Activated naive CD4-positive, alpha-beta T cell treated with Interleukin-2 at 50 U/mL for 16 hours (primary cell): ENCODE results near the gene ZFYVE26.
"Not testable (repeated sequence)": the region's sequence is repeated elsewhere in the genome, so short reads cannot be mapped to it uniquely, and the experiment has no call there.

Source experiments
- DNase-seq: peaks from one replicate; pipeline ENCODE4 v3.0.0-alpha.2; 2020

Gene ZFYVE26

DNA sequence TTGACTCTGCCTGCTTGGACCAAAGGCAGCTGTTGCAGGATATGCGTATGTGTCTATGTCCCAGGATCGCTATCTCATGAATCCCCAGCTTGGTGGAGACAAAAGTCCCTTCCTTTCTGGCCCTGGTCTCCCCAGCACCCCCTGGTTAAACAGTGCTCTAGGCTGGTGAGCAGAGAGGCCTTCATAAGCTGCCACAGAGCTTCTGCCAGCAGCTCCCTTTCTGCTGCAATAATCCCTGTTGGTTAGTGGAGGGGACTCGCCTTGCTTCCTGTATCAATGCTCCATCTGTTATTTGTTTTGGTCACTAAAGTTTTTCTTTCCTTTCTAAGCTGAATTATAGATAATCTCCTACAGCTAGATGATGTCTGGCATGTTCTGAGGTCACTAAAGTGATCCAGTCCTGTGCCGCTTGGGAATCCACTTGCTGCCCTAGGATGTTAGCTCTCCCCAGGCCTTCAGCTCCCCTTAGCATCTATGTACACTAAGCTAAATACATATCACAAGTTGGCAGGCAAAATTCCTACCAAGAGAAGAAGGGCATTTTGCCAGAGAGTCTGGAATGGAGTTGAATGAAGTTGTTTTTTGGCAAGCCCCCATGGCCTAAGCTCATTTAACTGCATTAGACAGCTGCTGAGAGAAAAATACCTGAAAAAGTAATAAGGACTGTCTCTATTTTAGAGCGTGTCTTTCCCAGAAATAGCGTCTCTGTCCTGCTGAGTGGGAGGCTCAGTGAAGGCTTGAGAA is 66.9 kb downstream of the ZFYVE26 start:
- DNase-seq = no peak

DNA sequence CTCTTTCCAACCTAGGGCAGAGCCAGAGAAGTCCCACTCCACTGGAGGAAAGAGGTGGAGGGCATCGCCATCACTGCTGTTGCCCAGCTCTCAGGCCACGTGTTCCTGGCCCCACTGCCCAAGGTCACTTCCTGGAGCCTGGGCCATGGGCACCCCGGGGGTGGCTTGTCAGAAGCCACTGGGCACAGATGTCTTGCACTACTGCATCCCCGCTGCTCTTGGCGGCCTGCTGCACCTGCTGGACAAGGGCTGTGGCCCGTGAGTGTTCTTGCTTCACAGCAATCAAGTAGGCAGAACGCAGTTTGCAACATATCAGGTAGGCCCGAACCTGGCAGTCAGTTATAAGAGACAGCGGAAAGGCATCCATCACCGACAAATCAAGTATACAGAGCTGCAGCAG is 68.1 kb downstream of the ZFYVE26 start:
- DNase-seq = no peak

DNA sequence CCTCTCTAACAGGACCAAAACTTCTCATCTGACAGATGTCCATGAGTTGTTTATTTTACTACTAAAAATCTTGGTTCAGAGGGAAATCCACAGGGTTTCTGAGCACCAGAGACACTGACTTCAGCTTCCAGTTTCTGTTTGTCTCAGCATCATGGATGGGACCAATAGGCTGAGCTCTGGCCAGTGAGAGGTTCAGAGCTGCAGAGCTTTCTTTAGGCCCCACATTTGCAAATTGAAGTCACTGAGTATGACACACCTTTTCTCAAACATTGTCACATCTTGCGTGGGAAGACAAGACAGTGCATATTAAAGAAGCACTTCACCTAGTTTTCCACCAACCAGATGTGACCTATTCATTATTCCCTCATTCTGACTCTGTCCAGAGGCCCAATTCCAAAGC is 69.5 kb downstream of the ZFYVE26 start:
- no peak for DNase-seq

DNA sequence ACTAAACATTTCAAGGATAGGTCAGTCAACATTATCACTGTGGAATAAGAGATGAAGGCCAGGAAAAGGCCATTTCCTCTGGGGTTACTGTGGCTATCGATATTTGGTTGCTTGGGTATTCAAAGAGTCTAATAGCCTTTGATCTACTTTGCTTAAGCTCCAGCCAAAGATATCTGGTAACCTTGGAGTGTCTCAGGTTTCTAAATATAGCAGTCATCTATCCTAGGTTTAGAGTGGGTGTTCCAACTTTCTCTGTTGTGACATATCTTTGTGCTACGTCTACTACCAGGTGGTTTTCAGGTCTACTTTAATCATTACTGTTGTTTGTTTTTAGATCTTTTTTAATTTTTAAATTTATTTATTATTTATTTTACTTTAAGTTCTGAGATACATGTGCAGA is 72.3 kb downstream of the ZFYVE26 start:
- no peak for DNase-seq

DNA sequence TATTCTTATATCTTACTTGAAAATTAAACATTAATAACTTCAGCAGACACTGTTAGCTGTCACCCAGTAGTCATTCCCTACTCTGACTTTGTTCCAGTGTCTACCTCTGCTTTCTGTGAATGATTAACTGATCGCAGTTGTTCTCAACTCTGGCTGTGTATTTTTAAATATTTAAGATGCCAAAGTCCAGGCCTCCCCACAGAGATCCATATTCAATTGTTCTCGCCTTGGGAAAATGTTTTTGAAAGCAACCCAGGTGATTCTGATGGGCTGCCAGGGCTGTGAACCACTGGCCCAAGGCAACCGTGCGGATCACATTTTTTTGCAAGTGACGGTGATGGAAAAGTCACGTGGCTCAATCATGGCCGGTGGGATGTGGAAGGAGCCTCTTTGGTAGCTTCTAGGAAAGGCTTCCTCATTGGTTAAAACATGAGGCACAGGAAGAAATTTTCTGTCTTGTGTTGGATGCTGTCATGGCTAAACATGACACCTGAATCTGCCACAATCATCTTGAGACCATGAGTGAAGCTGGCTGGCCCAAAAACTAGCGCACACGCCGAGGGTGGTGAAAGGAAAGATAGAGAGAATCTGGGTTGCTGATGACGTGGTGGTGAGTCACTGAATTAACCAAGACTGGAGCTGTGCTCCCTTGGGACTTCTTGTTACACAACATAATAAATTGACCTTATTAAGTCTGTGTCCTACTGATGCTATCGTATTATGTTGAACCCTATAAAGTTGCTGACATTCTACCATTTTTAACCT is 77.5 kb downstream of the ZFYVE26 start:
- peak; percentile 23 for DNase-seq

DNA sequence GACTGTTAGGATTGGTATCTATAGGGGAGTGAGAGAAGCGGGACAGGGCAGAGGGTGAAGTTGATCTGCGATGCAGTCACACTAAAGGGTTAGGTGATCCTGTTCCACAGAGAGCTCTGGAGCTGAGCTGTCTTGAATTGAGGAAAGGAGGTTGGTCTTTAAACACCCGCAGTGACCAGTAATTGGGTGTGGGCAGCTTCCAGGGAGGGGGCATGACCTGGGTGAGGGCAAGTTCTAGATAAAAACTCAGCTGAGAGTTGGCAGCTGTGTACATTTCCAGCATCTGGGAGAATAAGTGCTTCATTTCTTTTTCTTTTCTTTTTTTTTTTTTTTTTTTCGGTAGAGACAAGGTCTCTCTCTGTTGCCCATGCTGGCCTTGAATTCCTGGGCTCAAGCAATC is 79.6 kb downstream of the ZFYVE26 start:
- no peak for DNase-seq

DNA sequence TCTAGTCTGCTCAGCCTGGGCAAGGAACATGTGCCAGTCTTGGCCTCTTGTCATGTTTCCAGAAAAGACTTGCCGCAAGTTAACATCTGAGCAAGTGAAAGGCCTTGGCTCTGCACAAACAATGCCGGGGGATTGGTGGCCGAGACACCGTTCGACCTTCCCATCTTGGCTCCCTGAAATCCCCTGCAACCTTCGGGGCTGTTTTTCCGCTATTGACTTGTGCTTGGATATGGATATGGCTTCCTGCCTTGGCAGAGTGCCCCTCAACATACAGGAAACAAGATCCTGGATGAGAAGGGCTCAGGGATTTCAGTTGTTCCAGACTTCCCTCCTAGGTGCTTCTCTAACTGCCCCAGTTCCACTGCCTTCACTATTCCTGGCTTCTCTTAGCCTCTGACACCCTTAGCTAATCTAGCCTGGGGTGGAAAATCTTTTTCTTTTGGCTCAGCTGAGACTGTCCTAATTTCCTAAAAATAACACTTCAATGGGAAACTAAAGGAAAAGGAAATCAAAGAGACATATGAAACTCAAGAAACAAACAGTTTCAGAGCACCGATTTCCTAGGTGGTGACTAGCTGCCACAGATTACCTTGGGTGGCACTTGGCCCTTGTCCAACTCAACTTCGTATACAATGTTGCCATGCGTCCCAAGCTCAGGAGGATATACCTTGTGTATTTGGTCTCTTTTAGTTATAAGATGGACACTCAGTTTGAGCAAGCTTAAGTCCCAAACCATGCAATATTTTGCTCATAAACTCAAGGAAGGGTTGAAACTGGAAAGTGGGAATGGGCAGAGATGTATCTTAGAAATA is 80.8 kb downstream of the ZFYVE26 start:
- DNase-seq = no peak

DNA sequence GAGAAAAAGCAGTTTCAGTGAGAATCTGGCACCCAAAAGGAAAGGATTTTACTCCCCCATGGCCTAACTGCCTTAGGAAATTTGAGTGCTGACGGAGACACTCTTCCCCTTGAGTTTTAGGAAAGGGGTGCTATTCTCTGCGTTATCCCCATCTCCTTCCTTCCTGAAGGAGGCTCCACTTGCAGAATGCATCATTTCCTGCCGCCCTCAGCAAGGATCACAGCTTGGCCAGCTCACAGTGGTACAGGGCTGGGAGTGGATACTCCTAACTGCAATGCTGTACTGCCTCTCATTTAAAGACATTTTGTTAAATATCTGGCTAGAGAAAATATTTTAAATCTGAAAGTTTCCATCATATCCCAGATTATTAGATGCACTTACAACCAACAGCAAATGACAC is 81.7 kb downstream of the ZFYVE26 start:
- no peak for DNase-seq

DNA sequence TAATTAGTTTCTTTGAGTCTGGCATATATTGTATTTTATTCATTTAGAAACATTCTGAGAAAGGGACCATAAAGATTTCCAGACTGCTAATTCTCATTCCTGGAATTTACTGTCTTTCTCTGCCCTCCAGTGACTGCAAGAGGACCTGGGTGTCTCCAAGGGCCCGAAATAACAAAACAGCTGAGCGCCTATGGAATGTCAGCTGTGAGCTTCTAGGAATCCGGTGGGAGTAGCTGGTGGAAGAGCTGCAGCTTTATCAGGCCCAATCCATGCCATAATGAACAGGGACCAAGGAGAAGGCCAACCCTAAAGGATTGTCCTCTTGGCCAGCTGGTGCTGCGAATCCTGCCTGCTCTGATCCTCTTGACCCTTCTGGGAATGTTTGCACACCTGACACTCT is 82.8 kb downstream of the ZFYVE26 start:
- no peak for DNase-seq

DNA sequence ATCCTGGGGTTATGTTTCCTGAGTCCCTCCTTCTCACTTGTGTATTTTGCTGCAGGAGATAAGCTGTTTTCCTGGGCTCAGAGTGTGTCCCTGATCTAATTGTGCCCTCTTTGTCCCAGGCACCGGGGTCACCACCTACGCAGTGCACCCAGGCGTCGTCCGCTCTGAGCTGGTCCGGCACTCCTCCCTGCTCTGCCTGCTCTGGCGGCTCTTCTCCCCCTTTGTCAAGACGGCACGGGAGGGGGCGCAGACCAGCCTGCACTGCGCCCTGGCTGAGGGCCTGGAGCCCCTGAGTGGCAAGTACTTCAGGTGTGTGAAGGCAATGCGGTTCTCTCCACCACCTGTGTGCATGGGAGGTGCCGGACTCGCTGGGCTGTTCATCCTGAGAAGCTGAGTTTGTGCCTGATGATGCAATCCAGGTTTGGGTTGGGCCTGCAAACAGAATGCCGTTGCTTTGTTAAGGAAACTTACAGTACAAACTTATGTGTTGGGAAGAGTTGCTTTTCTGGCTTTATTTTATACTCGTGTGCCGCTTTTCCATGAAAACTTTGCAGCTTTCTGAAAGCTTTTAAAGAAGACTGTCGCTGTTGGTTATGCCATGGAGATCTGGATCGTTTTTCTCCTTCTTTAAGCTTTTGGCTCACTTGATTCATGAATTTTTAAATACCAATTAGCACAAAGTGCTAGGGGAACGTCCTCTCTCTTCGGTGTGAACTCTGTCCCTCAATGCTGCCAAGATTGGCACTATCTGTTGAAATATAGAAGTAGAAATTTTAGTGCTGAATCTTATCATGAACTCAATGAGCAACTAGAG is 87.1 kb downstream of the ZFYVE26 start:
- DNase-seq = no peak

DNA sequence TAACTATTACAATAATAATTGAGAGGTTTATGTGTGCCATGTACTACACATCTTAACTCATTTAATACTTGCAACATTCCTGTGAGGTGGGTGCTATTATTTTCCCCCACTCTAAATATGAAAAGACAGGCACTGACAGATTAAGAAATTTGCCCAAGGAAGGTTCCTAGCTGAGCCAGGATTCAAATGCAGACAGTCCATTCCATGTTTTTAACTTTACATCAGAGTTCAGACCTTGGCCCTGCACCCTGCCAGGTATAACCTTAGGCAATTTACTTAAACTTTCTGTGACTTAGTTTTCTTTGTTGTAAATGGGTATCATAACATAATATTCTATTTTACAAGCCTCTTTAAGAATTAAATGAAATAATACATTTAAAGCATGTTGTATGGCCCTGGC is 88.1 kb downstream of the ZFYVE26 start:
- no peak for DNase-seq

DNA sequence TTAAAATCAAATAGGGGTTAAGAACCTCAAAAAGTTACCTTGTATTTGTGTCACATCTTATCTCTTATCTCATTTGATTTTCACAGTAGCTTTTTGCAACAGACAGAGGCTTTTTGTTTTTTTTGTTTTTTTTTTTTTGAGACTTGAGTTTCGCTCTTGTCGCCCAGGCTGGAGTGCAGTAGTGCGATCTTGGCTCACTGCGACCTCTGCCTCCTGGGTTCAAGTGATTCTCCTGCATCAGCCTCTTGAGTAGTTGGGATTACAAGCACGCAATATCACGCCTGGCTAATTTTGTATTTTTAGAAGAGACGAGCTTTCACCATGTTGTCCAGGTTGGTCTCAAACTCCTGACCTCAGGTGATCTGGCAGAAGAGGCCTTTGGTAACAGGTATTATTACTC is 89.0 kb downstream of the ZFYVE26 start:
- no peak for DNase-seq

DNA sequence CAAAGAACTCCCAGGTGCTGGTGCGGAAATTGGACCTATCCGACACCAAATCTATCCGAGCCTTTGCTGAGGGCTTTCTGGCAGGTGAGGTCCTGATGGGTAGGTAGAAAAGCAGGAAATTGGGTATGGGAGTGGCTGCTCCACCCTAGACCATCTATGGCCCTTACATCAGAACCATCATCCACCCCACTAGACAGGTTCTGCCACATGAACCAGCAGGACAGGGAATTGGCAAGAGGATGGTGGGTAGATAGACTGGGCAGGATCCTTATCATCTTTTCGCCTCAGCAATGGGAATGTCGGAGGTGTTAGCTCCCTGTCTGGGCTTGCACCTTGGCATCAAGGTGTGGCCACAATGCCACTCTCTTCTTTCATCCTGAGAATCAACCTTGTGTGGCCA is 91.2 kb downstream of the ZFYVE26 start:
- no peak for DNase-seq

DNA sequence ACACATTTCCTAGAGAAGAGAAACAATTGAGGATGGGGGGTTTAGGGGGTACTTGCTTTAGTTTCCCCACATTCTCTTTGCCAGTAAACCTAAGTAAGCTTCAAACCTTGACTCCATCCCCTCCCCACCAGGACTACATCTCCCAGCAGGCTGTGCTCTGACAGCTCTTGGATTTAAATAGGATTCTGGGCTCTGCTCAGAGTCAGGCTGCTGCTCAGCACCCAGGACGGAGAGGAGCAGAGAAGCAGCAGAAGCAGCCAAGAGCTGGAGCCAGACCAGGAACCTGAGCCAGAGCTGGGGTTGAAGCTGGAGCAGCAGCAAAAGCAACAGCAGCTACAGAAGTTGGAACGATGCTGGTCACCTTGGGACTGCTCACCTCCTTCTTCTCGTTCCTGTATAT is 94.1 kb downstream of the ZFYVE26 start:
- no peak for DNase-seq

DNA sequence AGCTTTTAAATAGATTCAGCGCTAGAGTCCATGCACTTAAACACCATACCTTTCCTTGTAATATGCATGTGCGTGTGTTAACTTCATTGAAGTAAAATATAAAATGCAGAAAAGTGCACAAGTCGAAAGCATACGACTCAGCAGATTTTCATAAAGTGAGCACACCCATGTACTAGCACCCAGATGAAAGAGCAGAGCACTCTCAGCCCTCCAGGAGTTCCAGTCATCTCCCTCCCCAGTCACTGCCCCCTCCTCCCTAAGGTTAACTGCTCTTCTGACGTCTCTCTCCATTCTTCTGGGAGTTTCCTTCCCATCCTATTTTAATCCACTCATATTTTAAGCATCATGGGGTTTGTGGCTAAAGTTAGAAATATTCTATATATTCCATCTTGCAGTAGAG is 94.5 kb downstream of the ZFYVE26 start:
- no peak for DNase-seq

DNA sequence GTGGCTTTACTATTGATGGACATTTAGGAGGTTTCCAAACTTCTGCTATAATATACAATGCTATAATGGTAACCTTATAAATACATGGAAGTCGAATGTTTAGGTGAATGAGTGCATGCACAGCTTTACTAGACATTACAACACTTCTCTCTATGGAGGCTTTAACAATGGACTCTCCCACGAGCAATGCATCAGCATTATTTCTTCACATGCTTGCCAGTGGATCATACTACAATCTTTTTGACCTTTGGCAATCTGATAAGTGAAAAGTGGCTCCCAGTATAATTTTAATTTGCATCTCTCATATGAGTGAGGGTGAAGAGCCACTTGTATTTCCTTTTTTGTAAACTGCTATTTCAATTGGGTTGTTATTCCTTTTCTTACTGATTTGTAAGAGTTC is 96.5 kb downstream of the ZFYVE26 start:
- no peak for DNase-seq

DNA sequence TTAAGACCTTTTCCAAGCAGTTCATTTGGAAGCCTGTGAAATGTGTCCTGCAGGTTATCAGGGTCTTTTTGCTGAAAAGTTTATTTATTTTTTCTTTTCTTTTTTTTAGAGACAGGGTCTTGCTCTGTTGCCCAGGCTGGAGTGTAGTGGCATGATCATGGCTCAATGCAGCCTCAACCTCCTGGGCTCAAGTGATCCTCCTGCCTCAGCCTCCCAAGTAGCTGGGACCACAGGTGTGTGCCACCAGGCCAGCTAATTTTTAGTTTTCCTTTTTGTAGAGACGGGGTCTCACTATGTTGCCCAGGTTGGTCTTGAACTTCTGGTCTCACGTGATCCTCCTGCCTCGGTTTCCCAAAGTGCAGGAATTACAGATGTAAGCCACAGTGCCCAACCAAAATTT is 97.0 kb downstream of the ZFYVE26 start:
- DNase-seq = not testable (repeated sequence)

DNA sequence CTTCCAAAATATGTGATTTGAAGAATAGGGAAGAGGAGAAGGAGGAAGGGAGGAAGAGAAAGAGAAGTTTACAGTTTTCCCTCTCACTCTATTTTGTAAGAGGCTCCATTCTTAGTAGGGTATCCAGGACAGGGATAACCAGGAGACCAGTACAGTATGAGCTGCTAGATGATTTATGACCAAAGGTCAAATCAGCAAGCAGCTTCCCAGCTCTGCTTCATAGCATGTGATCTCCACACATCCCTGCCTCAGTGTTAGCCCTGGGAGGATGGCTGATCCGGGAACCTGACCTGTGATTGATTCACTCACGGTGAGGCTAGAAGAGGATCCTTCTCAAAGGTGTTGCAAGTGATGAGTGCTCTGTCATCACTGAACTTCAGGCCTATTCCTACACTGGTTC is 98.1 kb downstream of the ZFYVE26 start:
- DNase-seq = no peak

DNA sequence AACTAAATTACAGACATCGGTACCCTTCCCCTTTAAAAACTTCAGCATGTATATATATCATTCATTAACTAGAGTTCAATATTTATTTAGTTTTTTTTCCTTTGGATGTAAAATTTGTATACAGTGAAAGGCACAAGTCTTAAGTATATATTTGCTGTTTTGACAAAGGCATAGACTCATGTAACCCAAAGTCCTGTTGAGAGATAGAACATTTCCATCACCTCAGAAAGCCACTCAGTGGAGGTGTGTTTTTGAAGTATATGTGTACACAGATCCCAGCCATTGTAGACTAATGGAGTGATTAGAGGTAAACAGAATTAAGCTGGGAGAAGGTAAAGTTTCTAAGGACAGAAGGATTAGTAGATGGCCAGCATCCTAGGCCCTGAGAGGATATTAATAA is 99.3 kb downstream of the ZFYVE26 start:
- DNase-seq = no peak

DNA sequence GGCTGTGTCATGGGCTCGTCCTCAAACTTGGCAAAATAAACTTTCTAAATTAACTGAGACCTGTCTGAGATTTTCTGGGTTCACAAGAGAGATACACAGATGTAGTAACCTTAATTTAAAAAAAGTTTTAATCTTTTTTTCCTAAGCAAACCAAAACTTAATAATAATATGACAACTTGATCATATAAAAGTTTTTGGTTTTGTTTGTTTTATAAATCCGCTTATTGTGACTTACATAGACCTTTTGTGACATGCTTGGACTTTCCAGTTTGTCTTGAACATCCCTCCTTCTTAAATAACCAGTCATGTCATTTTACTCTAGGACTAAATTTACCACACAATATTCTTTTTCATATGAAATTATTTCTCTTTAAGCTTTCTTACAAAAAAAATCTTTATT is 106.2 kb downstream of the ZFYVE26 start:
- DNase-seq = no peak

DNA sequence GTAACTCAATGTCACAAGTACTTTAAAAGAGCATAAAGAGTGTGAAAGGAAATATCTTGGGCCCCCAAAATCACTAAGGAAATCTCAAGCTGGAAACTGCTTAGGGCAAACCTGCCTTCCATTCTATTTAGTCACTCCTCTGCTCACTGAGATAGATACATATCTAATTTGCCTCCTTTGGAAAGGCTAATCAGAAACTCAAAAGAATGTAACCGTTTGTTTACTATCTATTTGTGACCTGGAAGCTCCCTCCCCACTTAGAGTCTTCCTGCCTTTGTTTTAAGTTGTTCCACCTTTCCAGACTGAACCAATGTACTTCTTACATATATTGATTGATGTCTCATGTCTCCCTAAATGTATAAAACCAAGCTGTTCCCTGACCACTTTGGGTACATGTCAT is 106.6 kb downstream of the ZFYVE26 start:
- DNase-seq = not testable (repeated sequence)

DNA sequence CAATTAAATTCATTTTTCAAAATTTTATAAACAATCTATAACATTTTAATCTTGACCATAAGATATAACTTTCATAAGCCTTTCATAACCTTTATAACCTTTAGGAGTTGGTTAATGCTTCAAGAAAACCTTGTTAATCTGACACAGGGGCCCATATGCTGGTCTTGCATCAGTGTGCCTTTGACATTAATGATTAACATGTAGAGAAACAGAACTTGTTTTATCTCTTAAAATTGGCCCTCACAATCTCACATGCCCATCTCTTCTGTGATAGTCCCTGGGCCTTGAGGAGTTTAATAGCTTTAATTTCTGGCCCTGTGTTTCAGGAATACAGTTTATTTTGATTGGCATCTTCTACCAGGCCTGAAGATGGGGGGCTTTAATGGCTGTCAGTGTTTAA is 107.0 kb downstream of the ZFYVE26 start:
- not testable (repeated sequence) for DNase-seq

DNA sequence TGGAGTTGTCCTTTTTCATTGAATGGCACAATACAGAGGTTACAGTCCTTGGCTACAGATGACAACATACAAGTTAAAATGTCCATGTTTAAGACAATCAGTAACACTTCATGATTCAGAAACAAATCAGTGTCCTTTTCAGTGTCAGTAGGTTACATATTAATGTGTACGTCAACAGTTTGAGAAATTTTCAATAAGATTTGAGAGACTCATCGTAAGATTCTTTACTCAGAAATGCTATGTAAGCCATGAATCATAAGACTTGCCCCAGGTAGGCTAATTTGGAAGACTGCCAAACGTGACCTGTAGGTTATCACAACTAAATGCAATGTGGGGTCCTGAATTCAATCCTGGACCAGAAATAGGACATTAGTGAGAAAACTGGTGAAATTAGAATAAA is 111.2 kb downstream of the ZFYVE26 start:
- no peak for DNase-seq
